Liver (tissue), 9 donors: Measurements from ENCODE around the gene MED20. TPM values are rescaled to one million over a fixed set of nuclear protein-coding genes. Genes with fewer than 3 reads are reported as not detected.

Experiments used
- DNase-seq: peaks from one replicate; pipeline ENCODE4 v3.0.0-alpha.2; 2017; ENCODE audit warnings: low spot score
- H3K27ac ChIP-seq, 2 donors: one replicate each; pipeline ENCODE4 v1.7.0; 2013; ENCODE audit warnings: inconsistent platforms in 2 of 2, low read length in 2 of 2, control low read depth in 1 of 2, low read depth in 1 of 2, mild to moderate bottlenecking in 1 of 2
- H3K27me3 ChIP-seq, 4 donors: one replicate each; pipeline versions ENCODE4 v1.6.1 to v1.7.0; 2013; ENCODE audit warnings: low read length in 3 of 4, inconsistent platforms in 1 of 4, mild to moderate bottlenecking in 1 of 4, moderate library complexity in 1 of 4; ENCODE audit not compliant: control insufficient read depth in 4 of 4, insufficient read depth in 4 of 4
- H3K36me3 ChIP-seq, 4 donors: one replicate each; pipeline versions ENCODE4 v1.6.1 to v1.7.0; 2013; ENCODE audit warnings: low read length in 3 of 4, mild to moderate bottlenecking in 3 of 4, low read depth in 1 of 4, moderate library complexity in 1 of 4; ENCODE audit not compliant: control insufficient read depth in 4 of 4, insufficient read depth in 3 of 4
- H3K4me1 ChIP-seq, 4 donors: one replicate each; pipeline versions ENCODE4 v1.6.1 to v1.7.0; 2013; ENCODE audit warnings: low read length in 3 of 4, mild to moderate bottlenecking in 3 of 4, moderate library complexity in 1 of 4; ENCODE audit not compliant: control insufficient read depth in 4 of 4, insufficient read depth in 4 of 4
- H3K4me3 ChIP-seq, 3 donors: one replicate each; pipeline versions ENCODE4 v1.6.1 to v1.7.0; 2013; ENCODE audit warnings: low read length in 3 of 3, control low read depth in 1 of 3, low read depth in 1 of 3, mild to moderate bottlenecking in 1 of 3
- H3K9ac ChIP-seq, 2 donors: one replicate each; pipeline ENCODE4 v1.7.0; 2013; ENCODE audit warnings: low read length in 2 of 2, mild to moderate bottlenecking in 2 of 2, moderate library complexity in 2 of 2, control low read depth in 1 of 2, low read depth in 1 of 2
- H3K9me3 ChIP-seq, 4 donors: one replicate each; pipeline versions ENCODE4 v1.6.1 to v1.7.0; 2013; ENCODE audit warnings: low read length in 3 of 4; ENCODE audit not compliant: control insufficient read depth in 4 of 4
- EGR1 ChIP-seq, 2 donors: IDR thresholded peaks; 2 replicates each; pipeline ENCODE4 v1.6.1; 2016 to 2018; ENCODE audit warnings: antibody characterized with exemption in 2 of 2, low read depth in 2 of 2
- FOXA1 ChIP-seq: IDR thresholded peaks from 2 replicates; pipeline ENCODE4 v1.6.1; 2016; ENCODE audit warnings: antibody characterized with exemption
- GABPA ChIP-seq, 2 donors: IDR thresholded peaks in 1 of 2; conservative IDR thresholded peaks in 1 of 2; 2 replicates each; pipeline ENCODE4 v1.6.1; 2016; ENCODE audit warnings: antibody characterized with exemption in 2 of 2, mild to moderate bottlenecking in 1 of 2, moderate library complexity in 1 of 2
- HNF4A ChIP-seq, 2 donors: conservative IDR thresholded peaks; 2 replicates each; pipeline ENCODE4 v1.6.1; 2016; ENCODE audit warnings: antibody characterized with exemption in 2 of 2, mild to moderate bottlenecking in 2 of 2
- HNF4G ChIP-seq: IDR thresholded peaks from 2 replicates; pipeline ENCODE4 v1.6.1; 2016; ENCODE audit warnings: antibody characterized with exemption
- JUND ChIP-seq, 2 donors: IDR thresholded peaks; 2 replicates each; pipeline ENCODE4 v1.6.1; 2016; ENCODE audit warnings: antibody characterized with exemption in 2 of 2
- NR2F2 ChIP-seq: IDR thresholded peaks from 2 replicates; pipeline ENCODE4 v1.6.1; 2016; ENCODE audit warnings: antibody characterized with exemption
- RXRA ChIP-seq, 2 donors: IDR thresholded peaks; 2 replicates each; pipeline ENCODE4 v1.6.1; 2017 to 2018; ENCODE audit warnings: antibody characterized with exemption in 2 of 2, mild to moderate bottlenecking in 1 of 2
- TAF1 ChIP-seq: conservative IDR thresholded peaks from 2 replicates; pipeline ENCODE4 v1.6.1; 2016; ENCODE audit warnings: antibody characterized with exemption, mild to moderate bottlenecking
- YY1 ChIP-seq: IDR thresholded peaks from 2 replicates; pipeline ENCODE4 v1.6.1; 2016; ENCODE audit warnings: antibody characterized with exemption, mild to moderate bottlenecking
- WGBS: extraction: QIAGEN DNeasy Blood & Tissue Kit; methylation state at CpG from one replicate; pipeline ENCODE4 v1.1.7; 2013; 5-methylcytosine and 5-hydroxymethylcytosine counted together
- polyA plus RNA-seq, 2 donors: library from polyadenylated mRNA; stranded (reverse) in 1 of 2; unstranded in 1 of 2; fragments of 200-250 nt in 1 of 2; fragments of >200 nt in 1 of 2; fragmentation: Nextera tagmentation in 1 of 2; extraction: Ambion mirVana in 1 of 2; gene quantifications; one replicate each; pipeline versions ENCODE4 v1.2.1 to v1.2.3, GENCODE V29; 2013 to 2015
- total RNA-seq, 2 donors: library from RNA; depleted of rRNA; stranded (reverse); fragments of >200 nt; gene quantifications; one replicate each; pipeline ENCODE4 v1.2.3, GENCODE V29; 2014
- TF ChIP-seq, protein P1 (sequence below): fragments of 150-350 bp; IDR thresholded peaks from 2 replicates; pipeline ENCODE4 v1.5.1; 2017; ENCODE audit warnings: improper control_type of control experiment, low read depth, low read length; ENCODE audit not compliant: missing input control
- TF ChIP-seq, protein P2 (sequence below): IDR thresholded peaks from 2 replicates; pipeline ENCODE4 v1.6.1; 2016; ENCODE audit warnings: antibody characterized with exemption
- TF ChIP-seq, protein P3 (sequence below): IDR thresholded peaks from 2 replicates; pipeline ENCODE4 v1.6.1; 2016; ENCODE audit warnings: antibody characterized with exemption
- TF ChIP-seq, protein P4 (sequence below): IDR thresholded peaks from 2 replicates; pipeline ENCODE4 v1.6.1; 2016; ENCODE audit warnings: antibody characterized with exemption
- donor health status: healthy.
- donor health status: healthy.
- donor health status: healthy.
- donor health status: healthy.
- donor health status: healthy.

The MED20 gene
- total and polyA plus RNA-seq, 4 donors = 3.5 to 11.9 (median 8.6) TPM

- Histone ChIP-seq H3K27me3 (no peaks in the 10 kb centered on the region), H3K27ac (no peak overlapping the region), H3K4me1 (peaks cover 0 to 10% (median 8%) of the 10 kb centered on the region in 4 donors), H3K9me3 (no peaks in the 10 kb centered on the region), H3K9ac (no peak overlapping the region), H3K36me3 (peaks cover 10 to 28% (median 20%) of the 10 kb centered on the region in 4 donors), H3K4me3 (no peak overlapping the region)
- TF ChIP-seq EGR1 (IDR thresholded peaks at IDR 0.05; ENCODE audit: low read depth in 2 of 2) = no peak
- TF ChIP-seq HNF4A (conservative IDR thresholded peaks at IDR 0.05) = no peak
- TF ChIP-seq FOXA1 = no peak
- TF ChIP-seq, protein P1, sequence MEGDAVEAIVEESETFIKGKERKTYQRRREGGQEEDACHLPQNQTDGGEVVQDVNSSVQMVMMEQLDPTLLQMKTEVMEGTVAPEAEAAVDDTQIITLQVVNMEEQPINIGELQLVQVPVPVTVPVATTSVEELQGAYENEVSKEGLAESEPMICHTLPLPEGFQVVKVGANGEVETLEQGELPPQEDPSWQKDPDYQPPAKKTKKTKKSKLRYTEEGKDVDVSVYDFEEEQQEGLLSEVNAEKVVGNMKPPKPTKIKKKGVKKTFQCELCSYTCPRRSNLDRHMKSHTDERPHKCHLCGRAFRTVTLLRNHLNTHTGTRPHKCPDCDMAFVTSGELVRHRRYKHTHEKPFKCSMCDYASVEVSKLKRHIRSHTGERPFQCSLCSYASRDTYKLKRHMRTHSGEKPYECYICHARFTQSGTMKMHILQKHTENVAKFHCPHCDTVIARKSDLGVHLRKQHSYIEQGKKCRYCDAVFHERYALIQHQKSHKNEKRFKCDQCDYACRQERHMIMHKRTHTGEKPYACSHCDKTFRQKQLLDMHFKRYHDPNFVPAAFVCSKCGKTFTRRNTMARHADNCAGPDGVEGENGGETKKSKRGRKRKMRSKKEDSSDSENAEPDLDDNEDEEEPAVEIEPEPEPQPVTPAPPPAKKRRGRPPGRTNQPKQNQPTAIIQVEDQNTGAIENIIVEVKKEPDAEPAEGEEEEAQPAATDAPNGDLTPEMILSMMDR = no peak
- TF ChIP-seq, protein P2, sequence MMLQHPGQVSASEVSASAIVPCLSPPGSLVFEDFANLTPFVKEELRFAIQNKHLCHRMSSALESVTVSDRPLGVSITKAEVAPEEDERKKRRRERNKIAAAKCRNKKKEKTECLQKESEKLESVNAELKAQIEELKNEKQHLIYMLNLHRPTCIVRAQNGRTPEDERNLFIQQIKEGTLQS = no peak
- TF ChIP-seq, protein P3, sequence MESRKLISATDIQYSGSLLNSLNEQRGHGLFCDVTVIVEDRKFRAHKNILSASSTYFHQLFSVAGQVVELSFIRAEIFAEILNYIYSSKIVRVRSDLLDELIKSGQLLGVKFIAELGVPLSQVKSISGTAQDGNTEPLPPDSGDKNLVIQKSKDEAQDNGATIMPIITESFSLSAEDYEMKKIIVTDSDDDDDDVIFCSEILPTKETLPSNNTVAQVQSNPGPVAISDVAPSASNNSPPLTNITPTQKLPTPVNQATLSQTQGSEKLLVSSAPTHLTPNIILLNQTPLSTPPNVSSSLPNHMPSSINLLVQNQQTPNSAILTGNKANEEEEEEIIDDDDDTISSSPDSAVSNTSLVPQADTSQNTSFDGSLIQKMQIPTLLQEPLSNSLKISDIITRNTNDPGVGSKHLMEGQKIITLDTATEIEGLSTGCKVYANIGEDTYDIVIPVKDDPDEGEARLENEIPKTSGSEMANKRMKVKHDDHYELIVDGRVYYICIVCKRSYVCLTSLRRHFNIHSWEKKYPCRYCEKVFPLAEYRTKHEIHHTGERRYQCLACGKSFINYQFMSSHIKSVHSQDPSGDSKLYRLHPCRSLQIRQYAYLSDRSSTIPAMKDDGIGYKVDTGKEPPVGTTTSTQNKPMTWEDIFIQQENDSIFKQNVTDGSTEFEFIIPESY = no peak
- no peak for DNase-seq
- WGBS = 95% methylated on average over 4 of the region's 4 CpGs
Measured at GRCh38 chr6:41914869-41915530, 5.9 kb downstream of the MED20 start.

GRCh38 chr6:41914343-41914742, 6.6 kb downstream of the MED20 start:
- DNase-seq = no peak
- Histone ChIP-seq H3K4me3 (no peak overlapping the region), H3K9me3 (no peaks in the 10 kb centered on the region), H3K9ac (no peak overlapping the region), H3K4me1 (peaks cover 0 to 3% (median 1%) of the 10 kb centered on the region in 4 donors), H3K36me3 (peaks cover 10 to 31% (median 21%) of the 10 kb centered on the region in 4 donors), H3K27me3 (no peaks in the 10 kb centered on the region), H3K27ac (no peak overlapping the region)
- 89% methylated on average over 2 of the region's 2 CpGs for WGBS
- TF ChIP-seq, protein P1 = no peak

DNA sequence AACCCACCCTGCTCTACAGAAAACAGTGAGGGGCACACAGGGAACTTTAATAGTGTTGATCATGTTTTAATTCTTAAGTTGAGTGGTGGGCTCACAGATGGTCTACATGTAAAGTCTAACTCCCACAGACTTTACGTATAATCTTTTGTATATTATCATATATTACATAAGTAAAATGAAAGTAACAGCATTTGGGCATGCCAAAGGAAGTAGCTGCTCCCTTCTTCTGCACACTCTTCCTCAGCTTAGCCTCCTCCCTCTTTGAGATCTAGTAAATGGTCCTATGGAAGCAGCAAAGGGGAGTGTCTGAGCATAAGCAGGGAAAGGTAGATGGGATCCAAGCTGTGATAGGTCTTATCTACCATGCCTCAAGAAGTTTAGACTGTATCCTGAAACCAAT, 11.2 kb downstream of the MED20 start:
- no peak overlapping the region for H3K9ac ChIP-seq
- H3K4me1 ChIP-seq = no peaks in the 10 kb centered on the region
- no peak for DNase-seq
- no peaks in the 10 kb centered on the region for H3K9me3 ChIP-seq
- no peaks in the 10 kb centered on the region for H3K27me3 ChIP-seq
- H3K4me3 ChIP-seq = no peak overlapping the region
- 88% methylated on average over 1 of the region's 1 CpG for WGBS
- H3K36me3 ChIP-seq = peaks cover 5 to 66% (median 35%) of the 10 kb centered on the region in 4 donors
- H3K27ac ChIP-seq = no peak overlapping the region
- TF ChIP-seq, protein P3 = no peak
- TF ChIP-seq, protein P2 = no peak
- no peak for TF ChIP-seq TAF1
- TF ChIP-seq GABPA (IDR thresholded peaks at IDR 0.05 in 1 of 2, conservative IDR thresholded peaks at IDR 0.05 in 1 of 2) = no peak
- TF ChIP-seq NR2F2 = no peak
- TF ChIP-seq, protein P4, sequence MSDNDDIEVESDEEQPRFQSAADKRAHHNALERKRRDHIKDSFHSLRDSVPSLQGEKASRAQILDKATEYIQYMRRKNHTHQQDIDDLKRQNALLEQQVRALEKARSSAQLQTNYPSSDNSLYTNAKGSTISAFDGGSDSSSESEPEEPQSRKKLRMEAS = no peak
- TF ChIP-seq HNF4A (conservative IDR thresholded peaks at IDR 0.05) = no peak
- no peak for TF ChIP-seq RXRA (IDR thresholded peaks at IDR 0.05)
- no peak for TF ChIP-seq YY1
- TF ChIP-seq HNF4G = no peak
- TF ChIP-seq EGR1 (IDR thresholded peaks at IDR 0.05; ENCODE audit: low read depth in 2 of 2) = no peak
- no peak for TF ChIP-seq FOXA1
- no peak for TF ChIP-seq JUND (IDR thresholded peaks at IDR 0.05)
